OCI-LY3 (cell line): ENCODE results near the gene ARHGEF16.

Experiments
- H2AFZ ChIP-seq: fragments of 200-600, 300-600 bp; shearing (Covaris generic); 2 replicates; pipeline ENCODE4 v1.6.0; 2014; ENCODE audit warnings: antibody characterized with exemption, low read depth, low read length
- H3K27ac ChIP-seq: fragments of 200-600, 300-600 bp; sonication (generic); 2 replicates; pipeline ENCODE4 v1.5.1; 2014; ENCODE audit warnings: mild to moderate bottlenecking, low read length, moderate library complexity, mixed read lengths
- H3K27me3 ChIP-seq: fragments of 200-600, 300-600 bp; sonication (generic); 2 replicates; pipeline ENCODE4 v1.6.1; 2014; ENCODE audit warnings: low read depth, low read length, mixed read lengths
- H3K36me3 ChIP-seq: fragments of 200-600, 300-600 bp; sonication (generic); replicated peaks from 2 replicates; pipeline ENCODE3; 2014; ENCODE audit warnings: low read depth, low read length, mixed read lengths
- H3K4me1 ChIP-seq: fragments of 300-600, 200-600 bp; sonication (generic); 2 replicates; pipeline ENCODE4 v1.6.1; 2014; ENCODE audit warnings: low read length, mixed read lengths
- H3K4me2 ChIP-seq: fragments of 200-600, 300-600 bp; sonication (generic); 2 replicates; pipeline ENCODE4 v1.6.1; 2014; ENCODE audit warnings: low read length, mixed read lengths
- H3K4me3 ChIP-seq: fragments of 300-600, 200-600 bp; sonication (generic); 2 replicates; pipeline ENCODE4 v1.5.1; 2014; ENCODE audit warnings: antibody characterized with exemption, mild to moderate bottlenecking, low read length, moderate library complexity
- H3K79me2 ChIP-seq: fragments of 300-600, 200-600 bp; shearing (Covaris generic); 2 replicates; pipeline ENCODE4 v1.6.1; 2014; ENCODE audit warnings: mild to moderate bottlenecking, low read length, mixed read lengths
- H3K9ac ChIP-seq: fragments of 300-600, 200-600 bp; shearing (Covaris generic); 2 replicates; pipeline ENCODE4 v1.6.0; 2014; ENCODE audit warnings: mild to moderate bottlenecking, low read length, moderate library complexity
- H3K9me3 ChIP-seq: fragments of 200-600, 300-600 bp; shearing (Covaris generic); 2 replicates; pipeline ENCODE4 v1.6.1; 2014; ENCODE audit warnings: low read length, mixed read lengths; ENCODE audit not compliant: insufficient read depth
- H4K20me1 ChIP-seq: fragments of 200-600, 300-600 bp; sonication (generic); 2 replicates; pipeline ENCODE4 v1.6.1; 2016; ENCODE audit warnings: low read length, mixed read lengths; ENCODE audit not compliant: insufficient read depth
- EZH2phosphoT487 ChIP-seq: fragments of 200-600 bp; shearing (Covaris generic); IDR thresholded peaks from 2 replicates; pipeline ENCODE4 v1.6.1; 2018; ENCODE audit warnings: antibody characterized with exemption, mixed run types, low read depth
- TF ChIP-seq, protein P1 (sequence below): fragments of 200-600, 300-600 bp; sonication (generic); IDR thresholded peaks from 2 replicates; pipeline ENCODE4 v1.5.1; 2014; ENCODE audit warnings: antibody characterized with exemption, low read length, low read depth

Gene ARHGEF16

DNA sequence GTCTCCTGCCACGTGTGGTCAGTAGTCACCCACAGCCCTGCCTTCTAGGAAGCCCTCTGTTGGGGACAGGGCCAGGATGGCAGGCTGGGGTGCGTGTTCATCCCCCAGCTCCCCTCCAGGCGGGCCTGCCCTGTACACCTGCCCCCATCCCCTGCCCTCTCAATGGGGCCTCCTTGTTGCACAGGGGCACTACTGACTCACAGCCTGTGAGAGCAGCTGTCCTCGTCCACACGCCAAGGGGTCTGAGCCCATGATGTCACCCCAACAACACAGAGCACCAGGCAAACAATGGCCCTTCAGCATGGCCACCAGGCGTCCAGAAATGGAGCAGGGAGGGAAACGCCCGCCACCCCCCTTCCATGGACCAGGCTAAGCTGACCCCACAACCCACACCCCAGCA, 64.3 kb downstream of the ARHGEF16 start:
- no peak for TF ChIP-seq EZH2phosphoT487
- TF ChIP-seq, protein P1, sequence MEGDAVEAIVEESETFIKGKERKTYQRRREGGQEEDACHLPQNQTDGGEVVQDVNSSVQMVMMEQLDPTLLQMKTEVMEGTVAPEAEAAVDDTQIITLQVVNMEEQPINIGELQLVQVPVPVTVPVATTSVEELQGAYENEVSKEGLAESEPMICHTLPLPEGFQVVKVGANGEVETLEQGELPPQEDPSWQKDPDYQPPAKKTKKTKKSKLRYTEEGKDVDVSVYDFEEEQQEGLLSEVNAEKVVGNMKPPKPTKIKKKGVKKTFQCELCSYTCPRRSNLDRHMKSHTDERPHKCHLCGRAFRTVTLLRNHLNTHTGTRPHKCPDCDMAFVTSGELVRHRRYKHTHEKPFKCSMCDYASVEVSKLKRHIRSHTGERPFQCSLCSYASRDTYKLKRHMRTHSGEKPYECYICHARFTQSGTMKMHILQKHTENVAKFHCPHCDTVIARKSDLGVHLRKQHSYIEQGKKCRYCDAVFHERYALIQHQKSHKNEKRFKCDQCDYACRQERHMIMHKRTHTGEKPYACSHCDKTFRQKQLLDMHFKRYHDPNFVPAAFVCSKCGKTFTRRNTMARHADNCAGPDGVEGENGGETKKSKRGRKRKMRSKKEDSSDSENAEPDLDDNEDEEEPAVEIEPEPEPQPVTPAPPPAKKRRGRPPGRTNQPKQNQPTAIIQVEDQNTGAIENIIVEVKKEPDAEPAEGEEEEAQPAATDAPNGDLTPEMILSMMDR: no peak
- Histone ChIP-seq H3K9ac (no peak overlapping the region), H4K20me1 (no peaks in the 10 kb centered on the region), H3K4me3 (no peak overlapping the region), H3K27me3 (no peaks in the 10 kb centered on the region), H3K9me3 (no peaks in the 10 kb centered on the region), H3K27ac (no peak overlapping the region), H3K36me3 (no peaks in the 10 kb centered on the region), H3K4me2 (no peak overlapping the region), H3K4me1 (no peaks in the 10 kb centered on the region), H2AFZ (no peak overlapping the region), H3K79me2 (no peaks in the 10 kb centered on the region)

DNA sequence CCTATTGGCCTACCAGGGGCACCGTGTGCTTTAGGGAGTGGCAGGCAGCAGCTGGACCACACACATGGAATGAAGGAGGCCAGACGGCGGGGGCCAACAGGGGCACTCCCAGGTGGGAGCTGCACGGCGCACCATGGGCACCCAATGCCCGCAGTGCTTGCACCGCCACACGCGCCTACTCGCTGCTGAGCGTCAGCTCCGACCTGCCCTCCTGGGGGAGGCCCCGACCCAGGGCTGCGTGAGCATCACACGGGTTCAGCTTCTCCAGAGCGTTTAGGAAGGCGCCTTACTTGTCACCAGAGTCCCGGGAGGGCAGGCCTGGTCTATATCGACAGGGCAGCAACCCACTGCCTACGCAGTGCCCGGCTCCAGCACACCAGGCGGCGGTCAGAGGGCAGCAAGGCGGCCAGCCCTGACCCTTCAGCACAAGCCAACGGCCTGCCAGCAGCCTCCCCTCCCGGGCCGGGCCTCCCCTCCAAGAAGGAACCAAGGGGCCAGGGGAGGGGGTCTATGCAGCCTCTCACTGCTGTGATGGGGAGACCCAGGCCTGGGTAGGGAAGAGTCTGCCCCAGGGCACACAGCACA, 64.9 kb downstream of the ARHGEF16 start:
- H3K9ac ChIP-seq: no peak overlapping the region
- TF ChIP-seq EZH2phosphoT487: no peak
- TF ChIP-seq, protein P1: no peak
- H3K79me2 ChIP-seq: no peaks in the 10 kb centered on the region
- H3K27ac ChIP-seq: no peak overlapping the region
- no peaks in the 10 kb centered on the region for H4K20me1 ChIP-seq
- no peaks in the 10 kb centered on the region for H3K4me1 ChIP-seq
- H3K27me3 ChIP-seq: no peaks in the 10 kb centered on the region
- H3K4me2 ChIP-seq: no peak overlapping the region
- no peak overlapping the region for H3K4me3 ChIP-seq
- H2AFZ ChIP-seq: no peak overlapping the region
- H3K9me3 ChIP-seq: no peaks in the 10 kb centered on the region
- no peaks in the 10 kb centered on the region for H3K36me3 ChIP-seq

DNA sequence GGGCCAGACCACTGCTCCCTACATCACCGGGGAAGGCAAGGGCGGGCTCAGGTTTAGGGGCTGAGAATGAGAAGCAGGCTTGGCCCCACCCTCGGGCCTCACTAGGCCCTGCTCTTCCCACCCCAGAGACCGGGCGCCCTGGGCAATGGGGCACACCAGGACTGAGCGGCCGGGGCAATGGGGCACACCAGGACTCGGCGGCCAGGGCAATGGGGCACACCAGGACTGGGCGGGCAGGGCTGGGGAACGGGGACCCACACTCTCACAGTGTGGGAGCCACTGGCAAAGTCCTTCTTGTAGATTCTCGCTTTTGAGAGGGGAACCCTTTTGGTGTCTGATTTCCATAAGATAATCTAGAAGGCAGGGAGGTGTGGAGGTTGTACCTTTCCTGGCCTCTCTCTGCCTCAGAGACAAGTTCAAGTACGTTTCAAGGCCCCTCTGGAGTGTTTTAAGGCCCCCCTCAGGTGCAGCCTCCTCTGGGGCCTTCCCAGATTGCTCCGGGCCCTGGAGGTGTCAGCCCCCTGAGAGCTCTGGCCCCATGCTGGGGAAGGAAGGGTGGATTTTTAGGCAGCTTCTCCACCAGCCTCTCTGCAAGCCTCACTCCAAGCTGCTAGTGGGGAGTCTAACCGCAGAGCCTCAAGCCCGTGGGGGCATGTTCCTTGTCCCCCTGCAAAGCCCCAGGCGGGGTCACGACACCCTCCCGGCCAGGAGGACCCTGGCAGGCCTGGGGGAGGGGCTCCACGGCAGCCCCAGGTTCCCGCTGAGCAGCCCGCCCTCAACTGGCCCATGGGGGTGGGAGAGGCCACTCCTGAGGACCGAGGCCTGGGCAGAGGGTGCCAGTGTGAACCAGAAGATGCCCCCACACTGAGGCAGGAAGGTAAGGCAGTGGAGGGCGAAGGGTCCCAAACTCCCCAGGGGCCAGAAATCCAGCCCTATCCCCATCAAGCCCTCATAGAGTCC, 66.2 kb downstream of the ARHGEF16 start:
- H3K4me1 ChIP-seq: no peaks in the 10 kb centered on the region
- H3K4me3 ChIP-seq: no peak overlapping the region
- no peaks in the 10 kb centered on the region for H3K9me3 ChIP-seq
- H3K9ac ChIP-seq: no peak overlapping the region
- no peaks in the 10 kb centered on the region for H3K27me3 ChIP-seq
- no peak overlapping the region for H3K27ac ChIP-seq
- H2AFZ ChIP-seq: no peak overlapping the region
- TF ChIP-seq, protein P1: no peak
- TF ChIP-seq EZH2phosphoT487: no peak
- H3K79me2 ChIP-seq: no peaks in the 10 kb centered on the region
- no peak overlapping the region for H3K4me2 ChIP-seq
- H3K36me3 ChIP-seq: no peaks in the 10 kb centered on the region
- no peaks in the 10 kb centered on the region for H4K20me1 ChIP-seq

DNA sequence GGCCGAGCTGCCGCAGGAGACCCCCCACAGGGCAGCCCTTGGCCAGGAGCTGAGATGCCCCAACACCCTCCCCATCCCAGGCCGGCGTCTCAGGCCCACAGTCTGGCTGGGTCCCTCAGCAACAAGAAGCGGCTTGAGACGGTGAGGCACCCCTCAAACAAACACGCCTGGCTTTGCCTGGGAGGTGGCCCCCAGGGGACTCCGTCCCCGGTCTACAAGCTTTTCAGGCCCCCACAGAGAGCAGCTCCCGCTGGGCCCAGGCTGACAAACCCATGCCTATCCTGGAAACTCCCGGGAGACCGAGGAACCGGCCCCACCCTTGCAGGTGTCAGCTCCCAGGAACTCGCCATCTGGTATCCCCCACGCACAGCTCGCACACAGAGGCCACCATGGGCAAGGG, 67.0 kb downstream of the ARHGEF16 start:
- no peak overlapping the region for H3K4me2 ChIP-seq
- H3K4me3 ChIP-seq: no peak overlapping the region
- no peaks in the 10 kb centered on the region for H4K20me1 ChIP-seq
- no peaks in the 10 kb centered on the region for H3K4me1 ChIP-seq
- no peaks in the 10 kb centered on the region for H3K36me3 ChIP-seq
- no peak overlapping the region for H2AFZ ChIP-seq
- TF ChIP-seq, protein P1: no peak
- no peak for TF ChIP-seq EZH2phosphoT487
- no peaks in the 10 kb centered on the region for H3K79me2 ChIP-seq
- H3K9me3 ChIP-seq: no peaks in the 10 kb centered on the region
- H3K27me3 ChIP-seq: no peaks in the 10 kb centered on the region
- H3K27ac ChIP-seq: no peak overlapping the region
- no peak overlapping the region for H3K9ac ChIP-seq
